PC-3 (cell line): ENCODE measurements around the gene CFAP65. TPM values are rescaled to one million over a fixed set of nuclear protein-coding genes. Genes with fewer than 3 reads are reported as not detected.

Experiments used
- ATAC-seq: fragments of 200-7000 bp; cut with Tn5 transposase; 2 replicates; pipeline ENCODE4 v1.9.1; 2020; ENCODE audit warnings: mild to moderate bottlenecking, moderate library complexity
- BruUV-seq: library from RNA; stranded (reverse); fragments of 400-500 nt; replicated peaks from 2 replicates; lab custom pipeline; 2021; lab: Mats Ljungman, UMichigan
- CTCF ChIA-PET: fragments of 300-600 bp; sonication (Branson Sonifier 250); formaldehyde crosslinking; loops from one replicate; lab custom pipeline; 2022; ENCODE audit warnings: antibody characterized with exemption; lab: Charles Lee
- POLR2A ChIA-PET: fragments of 300-600 bp; sonication (Branson Sonifier 250); formaldehyde crosslinking; loops from one replicate; lab custom pipeline; 2022; ENCODE audit warnings: antibody characterized with exemption; ENCODE audit not compliant: unreplicated experiment; lab: Charles Lee
- DNase-seq: peaks from one replicate; pipeline ENCODE4 v3.0.0-alpha.2; 2015
- H2AFZ ChIP-seq: fragments of 300-600 bp; sonication (generic); 2 replicates; pipeline ENCODE4 v1.6.0; 2016; ENCODE audit warnings: antibody characterized with exemption, low read length
- H3F3A ChIP-seq: fragments of 300-600 bp; sonication (generic); one replicate; pipeline ENCODE4 v1.6.0; 2017; ENCODE audit warnings: antibody characterized with exemption, low read length, control low read depth, mild to moderate bottlenecking; ENCODE audit not compliant: unreplicated experiment
- H3K27ac ChIP-seq: fragments of 300-600 bp; sonication (generic); 2 replicates; pipeline ENCODE4 v1.5.1; 2016; ENCODE audit warnings: mild to moderate bottlenecking, low read length
- H3K27me3 ChIP-seq: fragments of 300-600 bp; sonication (generic); 2 replicates; pipeline ENCODE4 v1.6.1; 2016; ENCODE audit warnings: low read length, mixed read lengths
- H3K36me3 ChIP-seq: fragments of 300-600 bp; sonication (generic); 2 replicates; pipeline ENCODE4 v1.6.1; 2016; ENCODE audit warnings: low read depth, mixed run types, low read length, mixed read lengths
- H3K4me1 ChIP-seq: fragments of 300-600 bp; sonication (generic); 2 replicates; pipeline ENCODE4 v1.5.1; 2016; ENCODE audit warnings: low read length; ENCODE audit not compliant: insufficient read depth
- H3K4me2 ChIP-seq: fragments of 300-600 bp; sonication (generic); 2 replicates; pipeline ENCODE4 v1.6.0; 2016; ENCODE audit warnings: low read length
- H3K4me3 ChIP-seq: fragments of 300-600 bp; sonication (generic); 2 replicates; pipeline ENCODE4 v1.5.1; 2016; ENCODE audit warnings: mild to moderate bottlenecking, low read length, mixed read lengths
- H3K79me2 ChIP-seq: fragments of 300-600 bp; sonication (generic); 2 replicates; pipeline ENCODE4 v1.6.1; 2017; ENCODE audit warnings: low read length, mixed read lengths
- H3K9ac ChIP-seq: fragments of 300-600 bp; sonication (generic); 2 replicates; pipeline ENCODE4 v1.6.0; 2016; ENCODE audit warnings: mild to moderate bottlenecking, low read length
- H3K9me2 ChIP-seq: fragments of 300-600 bp; sonication (generic); replicated peaks from 2 replicates; pipeline ENCODE4 v1.6.1; 2016; ENCODE audit warnings: mixed run types, low read length, mixed read lengths
- H3K9me3 ChIP-seq: fragments of 300-600 bp; sonication (generic); 2 replicates; pipeline ENCODE4 v1.6.1; 2016; ENCODE audit warnings: low read length, mixed read lengths
- H4K20me1 ChIP-seq: fragments of 300-600 bp; sonication (generic); 2 replicates; pipeline ENCODE4 v1.6.1; 2016; ENCODE audit warnings: low read length, mixed read lengths
- CTCF ChIP-seq: fragments of 300-600 bp; sonication (generic); conservative IDR thresholded peaks from 2 replicates; pipeline ENCODE4 v1.5.1; 2017; ENCODE audit warnings: antibody characterized with exemption, low read depth, mild to moderate bottlenecking, low read length
- EZH2 ChIP-seq: fragments of 300-600 bp; sonication (generic); IDR thresholded peaks from one replicate; pipeline ENCODE4 v1.6.1; 2017; ENCODE audit warnings: antibody characterized with exemption, mild to moderate bottlenecking, low read length; ENCODE audit not compliant: unreplicated experiment
- EZH2phosphoT487 ChIP-seq: fragments of 300-600 bp; sonication (generic); IDR thresholded peaks from 2 replicates; pipeline ENCODE4 v1.6.1; 2018; ENCODE audit warnings: mild to moderate bottlenecking, antibody characterized with exemption, low read length, borderline replicate concordance
- intact Hi-C: fragments of 100-400 bp; cut with micrococcal nuclease; formaldehyde crosslinking; loops from 2 replicates; pipeline ENCODE4 v1.9.0; 2023
- total RNA-seq: library from RNA; depleted of rRNA; stranded (reverse); fragments of >200 nt; gene quantifications from 2 replicates; pipeline ENCODE4 v1.2.3, GENCODE V29; 2014

CFAP65 gene
- total RNA-seq, 1 experiment from 2014 or later, result 0.18 TPM

GRCh38 chr2:219027511-219028055 lies 13.7 kb downstream of the CFAP65 start:
- POLR2A ChIA-PET, result no interaction called here
- no peak overlapping the region for H3K9ac ChIP-seq

GRCh38 chr2:219026946-219027345 lies 14.4 kb downstream of the CFAP65 start:
- no peak overlapping the region for H2AFZ ChIP-seq
- POLR2A ChIA-PET, result no interaction called here
- H3K36me3 ChIP-seq, result no peaks in the 10 kb centered on the region
- intact Hi-C loops, result loop anchor here (5.0 kb wide), 1 partner anchor 35 kb away; the partner anchor contains the start of gene IHH
- H3K27ac ChIP-seq, result no peak overlapping the region
- TF ChIP-seq EZH2 (no peak), CTCF (no peak), EZH2phosphoT487 (no peak)
- no peaks in the 10 kb centered on the region for H3K27me3 ChIP-seq
- no peak for ATAC-seq
- no peaks in the 10 kb centered on the region for H3K4me1 ChIP-seq
- BruUV-seq, result no TSS peak
- H4K20me1 ChIP-seq, result no peaks in the 10 kb centered on the region
- H3K9ac ChIP-seq, result no peak overlapping the region
- H3K9me3 ChIP-seq, result no peaks in the 10 kb centered on the region
- no peak overlapping the region for H3K4me2 ChIP-seq
- no peaks in the 10 kb centered on the region for H3F3A ChIP-seq
- no peak for DNase-seq
- H3K79me2 ChIP-seq, result no peaks in the 10 kb centered on the region
- H3K4me3 ChIP-seq, result no peak overlapping the region
- H3K9me2 ChIP-seq, result no peaks in the 10 kb centered on the region
- CTCF ChIA-PET, result interaction anchor here (0.5 to 0.7 kb wide), 2 partner anchors 130 to 542 kb away, joined by 4 to 5 read pairs; no protein-coding TSS in a partner anchor

More at GRCh38 chr2:219027511-219028055, 13.7 kb downstream of the CFAP65 start:
- Histone ChIP-seq H3K4me2 (no peak overlapping the region), H4K20me1 (no peaks in the 10 kb centered on the region), H3K79me2 (no peaks in the 10 kb centered on the region), H3K27ac (no peak overlapping the region), H2AFZ (no peak overlapping the region), H3K4me3 (no peak overlapping the region), H3K9me2 (no peaks in the 10 kb centered on the region), H3K36me3 (no peaks in the 10 kb centered on the region), H3K4me1 (no peaks in the 10 kb centered on the region), H3K9me3 (no peaks in the 10 kb centered on the region), H3K27me3 (no peaks in the 10 kb centered on the region), H3F3A (no peaks in the 10 kb centered on the region)
- ATAC-seq, result no peak
- intact Hi-C loops, result loop anchor here (5.0 kb wide), 1 partner anchor 35 kb away; the partner anchor contains the start of gene IHH
- TF ChIP-seq CTCF, result no peak
- no peak for TF ChIP-seq EZH2
- no peak for TF ChIP-seq EZH2phosphoT487
- no TSS peak for BruUV-seq
- CTCF ChIA-PET, result interaction anchor here (0.5 kb wide), 1 partner anchor 543 kb away, joined by 5 read pairs; no protein-coding TSS in a partner anchor
- no peak for DNase-seq
